Muscle of arm (tissue), 14 donors: ENCODE data around the gene P2RY12. TPM values are rescaled to one million over a fixed set of nuclear protein-coding genes. Genes with fewer than 3 reads are reported as not detected.

Experiments used
- DNase-seq: peaks from one replicate; pipeline ENCODE4 v3.0.0-alpha.2; 2013
- long read RNA-seq, 11 donors: transcript quantifications; one replicate each; lab custom pipeline, GENCODE V29; 2026
- polyA plus RNA-seq, 12 donors: library from polyadenylated mRNA; unstranded; fragments of 120-200 nt; gene quantifications; one replicate each; pipeline ENCODE4 v1.2.1, GENCODE V29; 2013; ENCODE audit not compliant: insufficient read length in 12 of 12

P2RY12 gene
- polyA plus RNA-seq = 1 to 10 TPM in 4 of 12 donors, under 1 TPM in 6, not detected in 2; 0.41 to 2.5 (median 0.90) TPM
- long read RNA-seq, donor 1 = 0 reads
- long read RNA-seq, donor 2, partial matches to known transcripts = 0 of 1 reads
- long read RNA-seq, donor 2, other reads (novel, unspliced or antisense) = 0 of 1 reads
- long read RNA-seq, donor 3 = 0 reads
- long read RNA-seq, donor 4 = 0 reads
- long read RNA-seq, donor 5, partial matches to known transcripts = 0 of 2 reads
- long read RNA-seq, donor 5, other reads (novel, unspliced or antisense) = 0 of 2 reads
- long read RNA-seq, donor 6 = 0 reads
- long read RNA-seq, donor 7, partial matches to known transcripts = 0 of 2 reads
- long read RNA-seq, donor 7, other reads (novel, unspliced or antisense) = 0 of 2 reads
- long read RNA-seq, donor 8 = 0 reads
- long read RNA-seq, donor 9 = 0 reads
- long read RNA-seq, donor 10 = 0 reads
- long read RNA-seq, donor 11 = 0 reads

GRCh38 chr3:151384741-151385174 lies at the start of gene P2RY12:
Gene P2RY12 (minus strand): TSS chr3:151384753. CDS start chr3:151338845, 45,908 bp downstream.
- DNase-seq = no peak

- DNase-seq = no peak
Measured at GRCh38 chr3:151432616-151433372, 48.2 kb upstream of the P2RY12 start.

- DNase-seq = no peak
Measured at GRCh38 chr3:151431940-151432339, 47.4 kb upstream of the P2RY12 start.

- DNase-seq = no peak
Measured at GRCh38 chr3:151430821-151431484, 46.4 kb upstream of the P2RY12 start.

- no peak for DNase-seq
Measured at GRCh38 chr3:151428386-151428785, 43.8 kb upstream of the P2RY12 start.

GRCh38 chr3:151426341-151426657 lies 41.7 kb upstream of the P2RY12 start:
- DNase-seq = no peak

GRCh38 chr3:151425627-151426340 lies 41.2 kb upstream of the P2RY12 start:
- DNase-seq = no peak

- DNase-seq = no peak
Measured at GRCh38 chr3:151423091-151423490, 38.5 kb upstream of the P2RY12 start.

- DNase-seq = no peak
Measured at GRCh38 chr3:151421938-151422337, 37.4 kb upstream of the P2RY12 start.

GRCh38 chr3:151419806-151420205 lies 35.3 kb upstream of the P2RY12 start:
- no peak for DNase-seq

GRCh38 chr3:151415289-151415688 lies 30.7 kb upstream of the P2RY12 start:
- DNase-seq = no peak

- DNase-seq = no peak
Measured at GRCh38 chr3:151412989-151413388, 28.4 kb upstream of the P2RY12 start.

GRCh38 chr3:151410891-151411559 lies 26.5 kb upstream of the P2RY12 start:
- no peak for DNase-seq

GRCh38 chr3:151407928-151408327 lies 23.4 kb upstream of the P2RY12 start:
- no peak for DNase-seq

- DNase-seq = no peak
Measured at GRCh38 chr3:151404316-151404715, 19.8 kb upstream of the P2RY12 start.

GRCh38 chr3:151403246-151403645 lies 18.7 kb upstream of the P2RY12 start:
- no peak for DNase-seq

- no peak for DNase-seq
Measured at GRCh38 chr3:151402349-151402748, 17.8 kb upstream of the P2RY12 start.

- DNase-seq = no peak
Measured at GRCh38 chr3:151400341-151400740, 15.8 kb upstream of the P2RY12 start.

GRCh38 chr3:151398895-151399294 lies 14.3 kb upstream of the P2RY12 start:
- no peak for DNase-seq

GRCh38 chr3:151395806-151396205 lies 11.3 kb upstream of the P2RY12 start:
- DNase-seq = no peak

- DNase-seq = no peak
Measured at GRCh38 chr3:151394611-151395010, 10.1 kb upstream of the P2RY12 start.
